ENCODE data around the gene WDR70.

GRCh38 chr5:37543216-37543615 lies 164.1 kb downstream of the WDR70 start:
- TF ChIP-seq TCF3 (IDR thresholded peaks at IDR 0.05; ENCODE audit: borderline replicate concordance, insufficient read depth, low read depth, low read length) (no peak), HSF1 (IDR thresholded peaks at IDR 0.05; ENCODE audit: low read depth, low read length) (no peak), POLR2A (IDR thresholded peaks at IDR 0.05; ENCODE audit: low read depth, low read length) (no peak), STAT1 (conservative IDR thresholded peaks at IDR 0.05) (no peak), YY1 (IDR thresholded peaks at IDR 0.05; ENCODE audit: low read depth, low read length) (no peak), USF1 (IDR thresholded peaks at IDR 0.05; ENCODE audit: borderline replicate concordance, extremely low read length, insufficient read depth, low read depth, low read length) (no peak), REST (IDR thresholded peaks at IDR 0.05; ENCODE audit: low read depth, low read length) (no peak), CBX5 (IDR thresholded peaks at IDR 0.05; ENCODE audit: low read depth) (no peak), MAX (IDR thresholded peaks at IDR 0.05; ENCODE audit: low read depth, low read length) (no peak), BCL3 (IDR thresholded peaks at IDR 0.05; ENCODE audit: borderline replicate concordance, insufficient read depth, low read depth, low read length, poor library complexity, severe bottlenecking) (no peak)
- TF ChIP-seq, protein P1, sequence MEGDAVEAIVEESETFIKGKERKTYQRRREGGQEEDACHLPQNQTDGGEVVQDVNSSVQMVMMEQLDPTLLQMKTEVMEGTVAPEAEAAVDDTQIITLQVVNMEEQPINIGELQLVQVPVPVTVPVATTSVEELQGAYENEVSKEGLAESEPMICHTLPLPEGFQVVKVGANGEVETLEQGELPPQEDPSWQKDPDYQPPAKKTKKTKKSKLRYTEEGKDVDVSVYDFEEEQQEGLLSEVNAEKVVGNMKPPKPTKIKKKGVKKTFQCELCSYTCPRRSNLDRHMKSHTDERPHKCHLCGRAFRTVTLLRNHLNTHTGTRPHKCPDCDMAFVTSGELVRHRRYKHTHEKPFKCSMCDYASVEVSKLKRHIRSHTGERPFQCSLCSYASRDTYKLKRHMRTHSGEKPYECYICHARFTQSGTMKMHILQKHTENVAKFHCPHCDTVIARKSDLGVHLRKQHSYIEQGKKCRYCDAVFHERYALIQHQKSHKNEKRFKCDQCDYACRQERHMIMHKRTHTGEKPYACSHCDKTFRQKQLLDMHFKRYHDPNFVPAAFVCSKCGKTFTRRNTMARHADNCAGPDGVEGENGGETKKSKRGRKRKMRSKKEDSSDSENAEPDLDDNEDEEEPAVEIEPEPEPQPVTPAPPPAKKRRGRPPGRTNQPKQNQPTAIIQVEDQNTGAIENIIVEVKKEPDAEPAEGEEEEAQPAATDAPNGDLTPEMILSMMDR (IDR thresholded peaks at IDR 0.05 in 2 of 3, conservative IDR thresholded peaks at IDR 0.05 in 1 of 3; ENCODE audit: control insufficient read depth in 2 of 3, extremely low read depth in 1 of 3, insufficient read depth in 1 of 3, low read depth in 3 of 3, low read length in 3 of 3), result no peak

All from GM12878 (cell line).